ENCODE measurements around the gene GNG7.
"Not testable (repeated sequence)": the region's sequence is repeated elsewhere in the genome, so short reads cannot be mapped to it uniquely, and the experiment has no call there.

DNA sequence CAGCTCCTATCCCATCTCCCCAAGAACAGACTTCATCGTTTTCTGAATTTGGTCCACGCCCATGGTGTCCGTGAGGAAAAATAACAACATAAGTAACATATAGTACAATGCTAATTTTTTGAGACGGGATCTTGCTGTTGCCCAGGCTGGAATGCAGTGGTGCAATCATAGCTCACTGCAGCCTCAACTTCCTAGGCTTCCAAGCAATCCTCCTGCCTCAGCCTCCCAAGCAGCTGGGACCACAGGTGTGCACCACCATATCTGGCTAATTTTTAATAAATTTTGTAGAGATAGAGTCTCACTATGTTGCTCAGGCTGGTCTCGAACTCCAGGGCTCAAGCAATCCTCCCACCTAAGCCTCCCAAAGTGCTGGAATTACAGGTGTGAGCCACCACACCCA, 23.5 kb downstream of the GNG7 start:
- not testable (repeated sequence) for TF ChIP-seq ZNF274 (IDR thresholded peaks at IDR 0.05; ENCODE audit: insufficient read depth, insufficient read length); CREB1 (IDR thresholded peaks at IDR 0.05; ENCODE audit: low read depth); EZH2 (IDR thresholded peaks at IDR 0.05; ENCODE audit: borderline replicate concordance, control insufficient read depth, low read depth, low read length); GABPA (IDR thresholded peaks at IDR 0.05; ENCODE audit: low read depth); YY1 (IDR thresholded peaks at IDR 0.05; ENCODE audit: low read depth, low read length); ATF7 (IDR thresholded peaks at IDR 0.05; ENCODE audit: low read depth); TAF1 (IDR thresholded peaks at IDR 0.05; ENCODE audit: borderline replicate concordance, low read depth, low read length); CEBPB (IDR thresholded peaks at IDR 0.05; ENCODE audit: borderline replicate concordance in 1 of 2, low read depth in 2 of 2, low read length in 2 of 2); MEF2A (IDR thresholded peaks at IDR 0.05; ENCODE audit: insufficient read depth, low read depth, low read length); POLR2AphosphoS5 (IDR thresholded peaks at IDR 0.05; ENCODE audit: low read length); CHD2 (IDR thresholded peaks at IDR 0.05; ENCODE audit: borderline replicate concordance, low read depth, low read length)
- TF ChIP-seq, protein P1, sequence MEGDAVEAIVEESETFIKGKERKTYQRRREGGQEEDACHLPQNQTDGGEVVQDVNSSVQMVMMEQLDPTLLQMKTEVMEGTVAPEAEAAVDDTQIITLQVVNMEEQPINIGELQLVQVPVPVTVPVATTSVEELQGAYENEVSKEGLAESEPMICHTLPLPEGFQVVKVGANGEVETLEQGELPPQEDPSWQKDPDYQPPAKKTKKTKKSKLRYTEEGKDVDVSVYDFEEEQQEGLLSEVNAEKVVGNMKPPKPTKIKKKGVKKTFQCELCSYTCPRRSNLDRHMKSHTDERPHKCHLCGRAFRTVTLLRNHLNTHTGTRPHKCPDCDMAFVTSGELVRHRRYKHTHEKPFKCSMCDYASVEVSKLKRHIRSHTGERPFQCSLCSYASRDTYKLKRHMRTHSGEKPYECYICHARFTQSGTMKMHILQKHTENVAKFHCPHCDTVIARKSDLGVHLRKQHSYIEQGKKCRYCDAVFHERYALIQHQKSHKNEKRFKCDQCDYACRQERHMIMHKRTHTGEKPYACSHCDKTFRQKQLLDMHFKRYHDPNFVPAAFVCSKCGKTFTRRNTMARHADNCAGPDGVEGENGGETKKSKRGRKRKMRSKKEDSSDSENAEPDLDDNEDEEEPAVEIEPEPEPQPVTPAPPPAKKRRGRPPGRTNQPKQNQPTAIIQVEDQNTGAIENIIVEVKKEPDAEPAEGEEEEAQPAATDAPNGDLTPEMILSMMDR (IDR thresholded peaks at IDR 0.05 in 2 of 3, conservative IDR thresholded peaks at IDR 0.05 in 1 of 3; ENCODE audit: control insufficient read depth in 2 of 3, extremely low read depth in 1 of 3, insufficient read depth in 1 of 3, low read depth in 3 of 3, low read length in 3 of 3), result not testable (repeated sequence)
- TF ChIP-seq, protein P2, sequence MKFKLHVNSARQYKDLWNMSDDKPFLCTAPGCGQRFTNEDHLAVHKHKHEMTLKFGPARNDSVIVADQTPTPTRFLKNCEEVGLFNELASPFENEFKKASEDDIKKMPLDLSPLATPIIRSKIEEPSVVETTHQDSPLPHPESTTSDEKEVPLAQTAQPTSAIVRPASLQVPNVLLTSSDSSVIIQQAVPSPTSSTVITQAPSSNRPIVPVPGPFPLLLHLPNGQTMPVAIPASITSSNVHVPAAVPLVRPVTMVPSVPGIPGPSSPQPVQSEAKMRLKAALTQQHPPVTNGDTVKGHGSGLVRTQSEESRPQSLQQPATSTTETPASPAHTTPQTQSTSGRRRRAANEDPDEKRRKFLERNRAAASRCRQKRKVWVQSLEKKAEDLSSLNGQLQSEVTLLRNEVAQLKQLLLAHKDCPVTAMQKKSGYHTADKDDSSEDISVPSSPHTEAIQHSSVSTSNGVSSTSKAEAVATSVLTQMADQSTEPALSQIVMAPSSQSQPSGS (IDR thresholded peaks at IDR 0.05; ENCODE audit: low read length), result not testable (repeated sequence)
- TF ChIP-seq, protein P3, sequence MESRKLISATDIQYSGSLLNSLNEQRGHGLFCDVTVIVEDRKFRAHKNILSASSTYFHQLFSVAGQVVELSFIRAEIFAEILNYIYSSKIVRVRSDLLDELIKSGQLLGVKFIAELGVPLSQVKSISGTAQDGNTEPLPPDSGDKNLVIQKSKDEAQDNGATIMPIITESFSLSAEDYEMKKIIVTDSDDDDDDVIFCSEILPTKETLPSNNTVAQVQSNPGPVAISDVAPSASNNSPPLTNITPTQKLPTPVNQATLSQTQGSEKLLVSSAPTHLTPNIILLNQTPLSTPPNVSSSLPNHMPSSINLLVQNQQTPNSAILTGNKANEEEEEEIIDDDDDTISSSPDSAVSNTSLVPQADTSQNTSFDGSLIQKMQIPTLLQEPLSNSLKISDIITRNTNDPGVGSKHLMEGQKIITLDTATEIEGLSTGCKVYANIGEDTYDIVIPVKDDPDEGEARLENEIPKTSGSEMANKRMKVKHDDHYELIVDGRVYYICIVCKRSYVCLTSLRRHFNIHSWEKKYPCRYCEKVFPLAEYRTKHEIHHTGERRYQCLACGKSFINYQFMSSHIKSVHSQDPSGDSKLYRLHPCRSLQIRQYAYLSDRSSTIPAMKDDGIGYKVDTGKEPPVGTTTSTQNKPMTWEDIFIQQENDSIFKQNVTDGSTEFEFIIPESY (IDR thresholded peaks at IDR 0.05), result not testable (repeated sequence)

Measured in GM12878 (cell line).